Measurements from ENCODE around the gene TRERF1.

The TRERF1 gene

GRCh38 chr6:42296614-42297013, 155.1 kb downstream of the TRERF1 start:
- no peak for DNase-seq

GRCh38 chr6:42295677-42296076, 156.0 kb downstream of the TRERF1 start:
- DNase-seq: no peak

DNA sequence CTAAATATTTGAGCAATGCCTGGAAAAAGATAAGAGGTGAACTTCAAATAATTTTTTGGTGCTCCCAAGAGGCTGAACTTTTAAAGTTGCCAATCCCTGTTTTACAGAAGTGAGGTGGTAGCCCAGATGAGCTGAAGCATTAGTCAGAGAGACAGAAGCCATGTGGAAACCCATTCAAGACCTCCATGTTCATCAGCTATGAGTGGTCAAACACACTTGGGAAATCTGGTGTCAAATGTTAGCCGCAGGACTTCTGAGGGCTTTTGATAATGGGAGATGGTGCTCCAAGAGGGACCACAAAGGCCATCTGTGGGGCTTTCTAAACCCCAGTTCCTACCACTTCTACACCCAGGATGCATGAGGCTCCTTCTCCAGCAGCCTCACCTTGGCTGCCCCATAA, 156.5 kb downstream of the TRERF1 start:
- no peak for DNase-seq

DNA sequence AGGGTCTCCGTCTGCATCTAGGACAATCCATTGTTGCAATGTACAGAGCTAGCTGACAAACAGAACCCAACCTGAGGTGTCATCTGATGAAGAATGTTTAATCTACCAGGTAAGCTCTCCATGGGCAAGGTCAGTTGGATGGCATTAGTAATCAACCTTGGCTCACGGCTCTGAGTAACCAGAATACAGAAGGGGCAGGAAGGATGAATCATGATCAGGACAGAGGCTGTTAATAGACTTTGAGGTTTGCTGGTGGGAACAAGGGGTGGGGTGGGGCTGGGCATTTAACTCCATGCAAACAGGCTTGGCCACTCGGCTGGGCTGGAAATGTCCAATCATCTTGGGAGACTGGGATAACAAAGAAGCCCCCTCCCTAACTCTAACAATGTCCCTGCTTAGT, 157.0 kb downstream of the TRERF1 start:
- no peak for DNase-seq

DNA sequence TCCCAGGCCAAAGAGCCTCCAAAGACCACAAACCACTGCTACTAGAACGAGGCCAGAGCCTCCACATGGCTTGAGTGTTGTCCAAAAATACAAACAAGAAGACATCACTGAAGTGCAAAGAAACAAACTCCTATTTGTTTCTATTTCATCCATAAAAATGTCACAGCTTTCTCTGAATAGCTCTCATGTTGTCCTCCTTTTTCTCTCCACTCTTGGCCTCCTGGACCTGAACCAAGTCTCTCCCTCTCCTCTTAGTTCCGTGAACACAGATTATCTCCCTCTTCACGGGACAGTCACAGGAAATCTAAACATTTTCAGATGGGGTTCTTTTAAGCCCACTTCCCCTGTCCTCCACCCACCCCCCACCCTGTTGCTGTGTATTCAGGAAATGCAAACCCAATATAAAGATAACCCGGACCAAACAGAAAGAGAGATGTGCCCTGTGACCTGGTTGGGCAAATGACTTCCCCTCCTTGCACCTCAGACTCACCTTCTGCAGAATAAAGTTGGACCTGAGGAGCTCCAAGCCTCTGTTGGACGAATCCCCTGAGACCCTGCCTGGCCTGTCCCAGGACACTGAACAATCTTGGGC, 158.2 kb downstream of the TRERF1 start:
- no peak for DNase-seq

- DNase-seq: no peak
These were observed 159.6 kb downstream of the TRERF1 start for GRCh38 chr6:42292004-42292740.

- no peak for DNase-seq
These were observed 164.0 kb downstream of the TRERF1 start for GRCh38 chr6:42287756-42288155.

GRCh38 chr6:42281570-42281969, 170.2 kb downstream of the TRERF1 start:
- DNase-seq: peak; percentile 30

DNA sequence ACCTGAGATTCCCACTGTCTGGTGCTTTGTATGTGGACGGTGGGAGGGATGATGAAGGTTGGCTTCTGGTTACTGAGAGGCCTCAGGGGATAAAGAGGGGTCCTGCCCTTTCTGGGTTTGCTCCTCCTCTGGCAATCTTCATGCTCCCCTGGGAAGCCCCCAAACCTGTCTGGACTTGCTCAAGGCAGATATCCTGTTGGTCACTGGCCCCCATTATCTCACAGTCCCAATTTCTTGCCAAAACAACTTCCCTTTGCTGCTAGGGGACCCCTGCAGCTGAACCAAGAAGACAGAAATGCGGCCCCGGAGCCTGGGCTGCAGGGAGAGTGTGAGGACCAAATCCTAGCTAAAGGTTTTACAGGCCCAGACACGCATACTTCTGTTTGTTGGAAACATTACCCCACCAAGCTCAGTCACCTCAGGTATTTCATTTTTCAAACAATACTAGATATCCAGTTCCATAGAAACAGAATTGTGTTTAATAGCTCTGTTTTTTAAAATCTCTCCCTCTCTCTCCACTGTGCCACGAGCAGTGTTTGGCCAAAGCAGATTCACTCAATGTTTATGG, 170.7 kb downstream of the TRERF1 start:
- DNase-seq: peak; percentile 61

DNA sequence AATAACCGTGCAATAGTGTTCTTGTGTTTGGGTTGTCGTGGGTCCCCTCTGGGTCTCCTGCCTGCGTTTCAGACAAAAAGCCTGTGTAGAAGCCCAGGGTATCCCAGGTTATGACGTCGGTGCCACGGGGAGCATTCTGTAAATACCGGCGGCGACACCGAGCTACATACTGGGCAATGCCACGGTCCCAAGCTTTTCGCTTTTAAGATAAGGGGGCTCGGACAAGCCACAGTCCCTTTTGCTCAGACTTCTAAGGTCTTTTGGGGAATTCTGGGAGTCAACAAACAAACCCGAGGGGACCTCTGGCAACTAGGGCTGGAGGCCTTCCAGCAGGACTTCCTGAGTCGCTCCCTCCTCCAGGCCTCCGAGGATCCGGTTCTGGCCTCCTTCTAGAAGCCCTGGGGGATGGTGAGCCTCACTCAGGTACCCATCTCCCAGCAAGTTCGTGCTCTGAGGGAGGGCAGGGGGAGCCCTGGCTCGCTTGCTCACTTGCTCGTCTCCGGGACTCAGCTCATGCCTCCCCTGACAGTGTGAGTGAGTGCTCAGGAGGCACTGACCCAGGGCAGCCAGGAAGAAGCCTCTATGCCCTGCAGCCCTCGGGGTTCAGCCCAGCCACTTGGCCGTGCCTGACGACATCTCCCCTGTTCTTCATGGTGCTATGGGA, 171.6 kb downstream of the TRERF1 start:
- DNase-seq: no peak

GRCh38 chr6:42279144-42279781, 172.5 kb downstream of the TRERF1 start:
- no peak for DNase-seq

- DNase-seq: no peak
These were observed 173.4 kb downstream of the TRERF1 start for GRCh38 chr6:42278131-42278853.

GRCh38 chr6:42276034-42276890, 175.5 kb downstream of the TRERF1 start:
- DNase-seq: no peak

GRCh38 chr6:42275376-42276033, 176.2 kb downstream of the TRERF1 start:
- no peak for DNase-seq

- no peak for DNase-seq
These were observed 176.8 kb downstream of the TRERF1 start for GRCh38 chr6:42274898-42275297.

DNA sequence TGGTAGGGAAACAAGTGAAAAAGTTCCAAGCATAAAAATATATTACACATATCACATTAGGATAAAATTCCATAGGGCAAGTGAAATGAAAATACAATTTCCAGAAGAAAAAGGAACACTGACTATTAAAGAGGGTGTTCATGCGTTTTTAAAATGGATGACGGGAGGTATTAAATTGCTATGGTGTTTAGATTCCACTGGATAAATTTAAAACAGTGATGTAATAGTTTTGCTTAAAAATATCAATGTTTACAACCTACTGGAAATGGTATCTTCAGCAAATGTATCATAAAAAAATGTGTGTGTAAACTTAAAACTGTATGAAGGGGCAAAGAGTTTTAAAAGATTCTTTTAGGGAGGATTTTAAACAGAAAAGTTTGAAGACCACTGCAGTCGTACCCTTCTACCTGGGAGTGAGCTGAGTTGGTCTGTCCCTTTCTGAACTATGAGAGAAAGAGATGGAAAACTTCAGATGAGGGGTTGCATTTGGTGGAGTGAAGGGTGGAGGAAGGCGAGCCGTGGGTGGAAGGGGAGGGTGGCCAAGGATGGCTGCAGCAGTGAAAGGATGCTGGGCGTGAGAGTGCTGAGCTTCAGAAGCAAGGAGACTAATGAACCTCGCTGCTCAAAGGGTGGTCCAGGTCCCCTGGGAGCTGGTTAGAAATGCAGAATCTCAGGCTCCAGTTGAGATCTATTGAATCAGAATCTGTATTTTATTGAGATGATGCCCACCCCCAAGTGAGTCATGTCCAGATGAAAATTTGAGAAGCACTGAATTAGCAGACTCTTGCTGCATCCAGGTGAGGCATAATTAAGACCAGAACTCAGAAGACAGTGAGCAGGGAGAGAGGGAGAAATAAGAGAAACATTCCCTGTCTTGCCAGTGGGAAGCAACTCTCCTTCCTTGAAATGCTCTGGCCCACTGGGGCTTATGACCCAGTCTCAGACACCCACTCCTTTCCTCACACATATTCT, 179.6 kb downstream of the TRERF1 start:
- DNase-seq: no peak

GRCh38 chr6:42269974-42270510, 181.7 kb downstream of the TRERF1 start:
- DNase-seq: no peak

GRCh38 chr6:42269553-42269952, 182.2 kb downstream of the TRERF1 start:
- no peak for DNase-seq

DNA sequence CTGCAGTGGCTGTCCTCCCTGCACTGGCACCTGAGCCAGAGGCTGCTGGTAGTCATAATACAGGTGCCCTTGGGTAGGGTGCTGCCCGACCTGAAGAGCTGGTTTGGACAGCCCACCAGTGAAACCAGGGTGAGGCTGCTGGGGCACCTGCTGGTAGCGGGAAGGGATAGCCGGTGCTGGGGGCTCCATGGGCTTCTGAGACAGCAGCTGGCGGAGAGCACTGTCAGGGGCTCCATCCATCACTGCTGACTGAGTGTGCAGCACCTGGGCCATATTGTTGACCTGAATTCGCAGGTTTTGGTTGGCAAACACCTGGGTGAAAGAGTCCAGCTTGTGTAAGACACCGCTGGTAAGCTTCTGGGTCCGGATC, 182.9 kb downstream of the TRERF1 start:
- no peak for DNase-seq

Data from NCI-H2171 treated with DMSO at 0.1 percent for 48 hours (cell line).